Stimulated activated CD4-positive, alpha-beta T cell treated with anti-CD3 and anti-CD28 coated beads, Interleukin-4, amount 100 ng/mL, for 48 hours (primary cell): ENCODE results near the gene GCSAM.

Source experiments
- DNase-seq, 2 donors: peaks; one replicate each; pipeline ENCODE4 v3.0.0-alpha.2; 2020; ENCODE audit warnings: low read depth in 2 of 2

GCSAM gene

GRCh38 chr3:112104774-112105173, 28.3 kb downstream of the GCSAM start:
- DNase-seq, result no peak

GRCh38 chr3:112101916-112102315, 31.1 kb downstream of the GCSAM start:
- DNase-seq, result no peak

- DNase-seq, result peak in 1 of 2 donors; percentile 14
Observed at GRCh38 chr3:112097378-112097777, 35.7 kb downstream of the GCSAM start.

GRCh38 chr3:112096176-112096575, 36.9 kb downstream of the GCSAM start:
- no peak for DNase-seq

- DNase-seq, result no peak
Observed at GRCh38 chr3:112095731-112096130, 37.3 kb downstream of the GCSAM start.

- no peak for DNase-seq
Observed at GRCh38 chr3:112093180-112093522, 39.9 kb downstream of the GCSAM start.

- DNase-seq, result no peak
Observed at GRCh38 chr3:112092496-112093179, 40.4 kb downstream of the GCSAM start.

- DNase-seq, result no peak
Observed at GRCh38 chr3:112090887-112091586, 42.0 kb downstream of the GCSAM start.

GRCh38 chr3:112089956-112090886, 42.8 kb downstream of the GCSAM start:
- no peak for DNase-seq

- no peak for DNase-seq
Observed at GRCh38 chr3:112088944-112089343, 44.1 kb downstream of the GCSAM start.

- DNase-seq, result no peak
Observed at GRCh38 chr3:112087746-112088145, 45.3 kb downstream of the GCSAM start.

- DNase-seq, result no peak
Observed at GRCh38 chr3:112086875-112087524, 46.0 kb downstream of the GCSAM start.

- DNase-seq, result peak; percentile 28 to 55
Observed at GRCh38 chr3:112086076-112086854, 46.8 kb downstream of the GCSAM start, which contains the start of gene C3orf52. Gene C3orf52, plus strand, starts transcription at chr3:112086389. Its CDS starts 19 bp downstream, at chr3:112086408.

- DNase-seq, result no peak
Observed at GRCh38 chr3:112085735-112086075, 47.3 kb downstream of the GCSAM start.

- no peak for DNase-seq
Observed at GRCh38 chr3:112084980-112085705, 47.9 kb downstream of the GCSAM start.

GRCh38 chr3:112083239-112083638, 49.8 kb downstream of the GCSAM start:
- no peak for DNase-seq

GRCh38 chr3:112078125-112079083, 54.6 kb downstream of the GCSAM start:
- DNase-seq, result no peak

- no peak for DNase-seq
Observed at GRCh38 chr3:112074616-112075497, 58.2 kb downstream of the GCSAM start.
